ENCODE measurements around the gene ARL6IP4. TPM values are rescaled to one million over a fixed set of nuclear protein-coding genes. Genes with fewer than 3 reads are reported as not detected.

ARL6IP4 gene
- total RNA-seq, 1 experiment from 2014 or later, result 189 TPM

- Histone ChIP-seq H3K27ac (ENCODE audit: low read depth, low read length, poor library complexity, severe bottlenecking) (peak within 1 kb of the TSS; percentile 99), H3K36me3 (ENCODE audit: insufficient read depth, low read length, poor library complexity, severe bottlenecking) (no peaks in the 10 kb centered on the region), H3K27me3 (replicated peaks; ENCODE audit: insufficient read depth, low read depth, low read length, poor library complexity) (no peaks in the 10 kb centered on the region), H3K4me3 (ENCODE audit: low read depth, low read length, poor library complexity, severe bottlenecking) (peak within 1 kb of the TSS; percentile 91), H3K4me1 (ENCODE audit: insufficient read depth, low read length, poor library complexity, severe bottlenecking) (peaks cover 14% of the 10 kb centered on the region), H3K9me3 (ENCODE audit: low read depth, low read length, poor library complexity, severe bottlenecking) (no peaks in the 10 kb centered on the region)
- TF ChIP-seq EZH2 (IDR thresholded peaks at IDR 0.05; ENCODE audit: borderline replicate concordance, low read depth, low read length, poor library complexity, severe bottlenecking), result no peak
- TF ChIP-seq, protein P1, sequence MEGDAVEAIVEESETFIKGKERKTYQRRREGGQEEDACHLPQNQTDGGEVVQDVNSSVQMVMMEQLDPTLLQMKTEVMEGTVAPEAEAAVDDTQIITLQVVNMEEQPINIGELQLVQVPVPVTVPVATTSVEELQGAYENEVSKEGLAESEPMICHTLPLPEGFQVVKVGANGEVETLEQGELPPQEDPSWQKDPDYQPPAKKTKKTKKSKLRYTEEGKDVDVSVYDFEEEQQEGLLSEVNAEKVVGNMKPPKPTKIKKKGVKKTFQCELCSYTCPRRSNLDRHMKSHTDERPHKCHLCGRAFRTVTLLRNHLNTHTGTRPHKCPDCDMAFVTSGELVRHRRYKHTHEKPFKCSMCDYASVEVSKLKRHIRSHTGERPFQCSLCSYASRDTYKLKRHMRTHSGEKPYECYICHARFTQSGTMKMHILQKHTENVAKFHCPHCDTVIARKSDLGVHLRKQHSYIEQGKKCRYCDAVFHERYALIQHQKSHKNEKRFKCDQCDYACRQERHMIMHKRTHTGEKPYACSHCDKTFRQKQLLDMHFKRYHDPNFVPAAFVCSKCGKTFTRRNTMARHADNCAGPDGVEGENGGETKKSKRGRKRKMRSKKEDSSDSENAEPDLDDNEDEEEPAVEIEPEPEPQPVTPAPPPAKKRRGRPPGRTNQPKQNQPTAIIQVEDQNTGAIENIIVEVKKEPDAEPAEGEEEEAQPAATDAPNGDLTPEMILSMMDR (conservative IDR thresholded peaks at IDR 0.05; ENCODE audit: low read depth, low read length), result no peak
- intact Hi-C loops (cut with micrococcal nuclease; ENCODE audit: unreplicated experiment), result no loop called here
- DNase-seq (ENCODE audit: low spot score), result peak; percentile 95
- ChIA-PET CTCF (no interaction called here), POLR2A (ENCODE audit: low non-redundant PET) (interaction anchor here (0.6 kb wide), 1 partner anchor 410 kb away, joined by 4 read pairs; no protein-coding TSS in a partner anchor)
- BruUV-seq (replicated peaks), result TSS peak; percentile 57
Measured at GRCh38 chr12:122974892-122975789, 5.3 kb upstream of the ARL6IP4 start, which contains the start of gene OGFOD2. OGFOD2 (plus strand) TSS chr12:122975244; CDS start chr12:122975252, 8 bp downstream.

DNA sequence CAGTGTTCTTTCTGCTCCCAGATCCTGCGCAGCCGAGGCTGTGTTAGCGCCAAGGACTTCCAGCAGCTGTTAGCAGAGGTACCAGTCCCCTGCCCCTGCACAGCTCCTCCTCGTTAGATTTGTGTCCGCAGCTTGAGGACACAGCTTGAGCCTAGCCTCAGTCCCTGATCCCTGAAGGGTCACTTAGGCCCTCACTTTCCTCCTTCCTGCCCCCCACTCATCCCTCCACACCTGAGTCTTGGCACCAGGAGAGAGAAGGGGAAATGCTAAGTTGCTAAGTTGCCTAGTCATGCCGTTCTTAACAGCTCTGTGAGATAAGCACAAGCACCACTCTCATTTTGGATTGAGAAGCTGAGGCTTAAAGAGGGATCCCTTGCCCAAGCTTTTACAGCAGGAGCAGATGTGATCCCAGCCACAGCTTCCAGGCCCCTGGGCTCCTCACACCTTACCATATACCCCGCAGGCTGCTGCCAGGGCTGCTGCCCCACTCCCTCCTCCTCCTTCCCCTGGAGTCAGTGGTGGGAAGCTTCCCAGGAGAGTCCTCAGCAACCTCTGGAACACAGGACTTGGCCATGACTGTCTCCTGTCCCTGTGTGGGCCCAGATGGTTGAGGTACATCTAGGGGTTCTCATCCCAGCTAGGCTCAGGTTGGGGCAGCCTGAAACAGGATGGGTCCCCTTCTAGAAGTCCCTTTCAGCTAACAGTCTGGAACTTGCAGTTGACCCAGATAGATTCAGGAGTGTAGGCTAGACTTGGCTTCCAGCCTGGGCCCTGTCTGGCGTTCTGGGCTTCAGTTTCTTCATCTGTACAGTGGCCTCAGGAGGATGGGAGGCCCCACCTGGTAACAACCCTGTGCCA is 4.5 kb upstream of the ARL6IP4 start:
- no peaks in the 10 kb centered on the region for H3K36me3 ChIP-seq (ENCODE audit: insufficient read depth, low read length, poor library complexity, severe bottlenecking)
- H3K4me3 ChIP-seq (ENCODE audit: low read depth, low read length, poor library complexity, severe bottlenecking), result peak overlapping the region; percentile 91
- peaks cover 14% of the 10 kb centered on the region for H3K4me1 ChIP-seq (ENCODE audit: insufficient read depth, low read length, poor library complexity, severe bottlenecking)
- H3K27me3 ChIP-seq (replicated peaks; ENCODE audit: insufficient read depth, low read depth, low read length, poor library complexity), result no peaks in the 10 kb centered on the region
- BruUV-seq (replicated peaks), result no TSS peak
- no peaks in the 10 kb centered on the region for H3K9me3 ChIP-seq (ENCODE audit: low read depth, low read length, poor library complexity, severe bottlenecking)
- ChIA-PET POLR2A (ENCODE audit: low non-redundant PET) (interaction anchor here (0.6 kb wide), 1 partner anchor 409 kb away, joined by 4 read pairs; no protein-coding TSS in a partner anchor), CTCF (no interaction called here)
- peak overlapping the region; percentile 99 for H3K27ac ChIP-seq (ENCODE audit: low read depth, low read length, poor library complexity, severe bottlenecking)
- no peak for TF ChIP-seq EZH2 (IDR thresholded peaks at IDR 0.05; ENCODE audit: borderline replicate concordance, low read depth, low read length, poor library complexity, severe bottlenecking)
- TF ChIP-seq, protein P1 (conservative IDR thresholded peaks at IDR 0.05; ENCODE audit: low read depth, low read length), result no peak
- intact Hi-C loops (cut with micrococcal nuclease; ENCODE audit: unreplicated experiment), result no loop called here
- no peak for DNase-seq (ENCODE audit: low spot score)

GRCh38 chr12:122976648-122976975 is 3.9 kb upstream of the ARL6IP4 start:
- intact Hi-C loops (cut with micrococcal nuclease; ENCODE audit: unreplicated experiment), result no loop called here
- Histone ChIP-seq H3K4me3 (ENCODE audit: low read depth, low read length, poor library complexity, severe bottlenecking) (peak overlapping the region; percentile 91), H3K9me3 (ENCODE audit: low read depth, low read length, poor library complexity, severe bottlenecking) (no peaks in the 10 kb centered on the region), H3K36me3 (ENCODE audit: insufficient read depth, low read length, poor library complexity, severe bottlenecking) (peaks cover 3% of the 10 kb centered on the region), H3K4me1 (ENCODE audit: insufficient read depth, low read length, poor library complexity, severe bottlenecking) (peaks cover 15% of the 10 kb centered on the region), H3K27ac (ENCODE audit: low read depth, low read length, poor library complexity, severe bottlenecking) (peak overlapping the region; percentile 99), H3K27me3 (replicated peaks; ENCODE audit: insufficient read depth, low read depth, low read length, poor library complexity) (no peaks in the 10 kb centered on the region)
- BruUV-seq (replicated peaks), result no TSS peak
- no peak for DNase-seq (ENCODE audit: low spot score)
- ChIA-PET POLR2A (ENCODE audit: low non-redundant PET) (no interaction called here), CTCF (no interaction called here)
- no peak for TF ChIP-seq EZH2 (IDR thresholded peaks at IDR 0.05; ENCODE audit: borderline replicate concordance, low read depth, low read length, poor library complexity, severe bottlenecking)
- TF ChIP-seq, protein P1 (conservative IDR thresholded peaks at IDR 0.05; ENCODE audit: low read depth, low read length), result no peak

All from A673 (cell line).